BE2C (cell line): Measurements from ENCODE around the gene ROMO1.
"Not testable (repeated sequence)": the region's sequence is repeated elsewhere in the genome, so short reads cannot be mapped to it uniquely, and the experiment has no call there.

Source experiments
- DNase-seq: peaks from one replicate; pipeline ENCODE4 v3.0.0-alpha.2; 2020
- H3K27me3 ChIP-seq: fragments of 250-450 bp; sonication (Bioruptor Pico); 2 replicates; pipeline ENCODE4 v1.5.1; 2020; ENCODE audit warnings: mild to moderate bottlenecking
- H3K36me3 ChIP-seq: fragments of 250-450 bp; sonication (Bioruptor Pico); 2 replicates; pipeline ENCODE4 v1.5.1; 2020; ENCODE audit warnings: mild to moderate bottlenecking
- H3K4me1 ChIP-seq: fragments of 250-450 bp; sonication (Bioruptor Pico); 2 replicates; pipeline ENCODE4 v1.5.1; 2020
- H3K4me3 ChIP-seq: 2 replicates; pipeline ENCODE4 v1.5.1; 2011; ENCODE audit warnings: low read depth, low read length
- H3K9me3 ChIP-seq: fragments of 250-450 bp; sonication (Bioruptor Pico); 2 replicates; pipeline ENCODE4 v1.5.1; 2020
- TF ChIP-seq, protein P1 (sequence below): IDR thresholded peaks from 2 replicates; pipeline ENCODE4 v1.5.1; 2012; ENCODE audit warnings: mild to moderate bottlenecking, low read depth, low read length

Gene ROMO1

GRCh38 chr20:35743693-35744491, 44.7 kb downstream of the ROMO1 start:
- Histone ChIP-seq H3K4me1 (peaks cover 10% of the 10 kb centered on the region), H3K4me3 (no peak overlapping the region), H3K27me3 (no peaks in the 10 kb centered on the region), H3K36me3 (peaks cover 29% of the 10 kb centered on the region), H3K9me3 (no peaks in the 10 kb centered on the region)
- DNase-seq: no peak
- TF ChIP-seq, protein P1, sequence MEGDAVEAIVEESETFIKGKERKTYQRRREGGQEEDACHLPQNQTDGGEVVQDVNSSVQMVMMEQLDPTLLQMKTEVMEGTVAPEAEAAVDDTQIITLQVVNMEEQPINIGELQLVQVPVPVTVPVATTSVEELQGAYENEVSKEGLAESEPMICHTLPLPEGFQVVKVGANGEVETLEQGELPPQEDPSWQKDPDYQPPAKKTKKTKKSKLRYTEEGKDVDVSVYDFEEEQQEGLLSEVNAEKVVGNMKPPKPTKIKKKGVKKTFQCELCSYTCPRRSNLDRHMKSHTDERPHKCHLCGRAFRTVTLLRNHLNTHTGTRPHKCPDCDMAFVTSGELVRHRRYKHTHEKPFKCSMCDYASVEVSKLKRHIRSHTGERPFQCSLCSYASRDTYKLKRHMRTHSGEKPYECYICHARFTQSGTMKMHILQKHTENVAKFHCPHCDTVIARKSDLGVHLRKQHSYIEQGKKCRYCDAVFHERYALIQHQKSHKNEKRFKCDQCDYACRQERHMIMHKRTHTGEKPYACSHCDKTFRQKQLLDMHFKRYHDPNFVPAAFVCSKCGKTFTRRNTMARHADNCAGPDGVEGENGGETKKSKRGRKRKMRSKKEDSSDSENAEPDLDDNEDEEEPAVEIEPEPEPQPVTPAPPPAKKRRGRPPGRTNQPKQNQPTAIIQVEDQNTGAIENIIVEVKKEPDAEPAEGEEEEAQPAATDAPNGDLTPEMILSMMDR: no peak

GRCh38 chr20:35744492-35744841, 45.3 kb downstream of the ROMO1 start:
- peaks cover 24% of the 10 kb centered on the region for H3K36me3 ChIP-seq
- H3K9me3 ChIP-seq, H3K4me1 ChIP-seq, DNase-seq, H3K4me3 ChIP-seq, H3K27me3 ChIP-seq: not testable (repeated sequence)
